ENCODE results near the gene HOXA4. TPM values are rescaled to one million over a fixed set of nuclear protein-coding genes. Genes with fewer than 3 reads are reported as not detected.

HOXA4 gene
- total and polyA plus RNA-seq, 2 of the 8 experiments (the other 6 are each of a cell fraction or from before 2014, with no cell fraction given), result not detected

GRCh38 chr7:27149842-27150567 lies 19.4 kb upstream of the HOXA4 start:
- Histone ChIP-seq H3K9ac (replicated peaks in 1 of 4; ENCODE audit: extremely low read depth in 1 of 4, low read depth in 3 of 4, low read length in 3 of 4) (no peak overlapping the region), H4K20me1 (replicated peaks in 1 of 2; ENCODE audit: control insufficient read depth in 1 of 2, insufficient read depth in 2 of 2, low read length in 2 of 2) (peaks cover 28 to 44% of the 10 kb centered on the region in 2 experiments), H4K8ac (ENCODE audit: extremely low read depth, insufficient read depth, low read length) (no peak overlapping the region), H2AFZ (ENCODE audit: low read length) (no peak overlapping the region), H3K4ac (replicated peaks; ENCODE audit: insufficient read length, low read depth, low read length) (no peak overlapping the region), H3K56ac (replicated peaks; ENCODE audit: insufficient read length, low read depth, low read length) (no peak overlapping the region), H3K27me3 (replicated peaks in 1 of 4; ENCODE audit: control insufficient read depth in 3 of 4, extremely low read depth in 1 of 4, insufficient read depth in 3 of 4, low read length in 3 of 4) (peaks cover 97 to 100% (median 100%) of the 10 kb centered on the region in 4 experiments), H2BK5ac (ENCODE audit: low read depth, low read length) (no peak overlapping the region), H3K36me3 (ENCODE audit: control insufficient read depth in 2 of 4, insufficient read depth in 4 of 4, low read length in 3 of 4) (no peaks in the 10 kb centered on the region; a peak in 1 of 8 replicates), H3K79me2 (ENCODE audit: control insufficient read depth in 1 of 2, insufficient read depth in 2 of 2, low read length in 2 of 2) (no peaks in the 10 kb centered on the region), H2BK20ac (ENCODE audit: low read length) (no peak overlapping the region), H4K5ac (ENCODE audit: insufficient read length, low read depth, low read length) (no peak overlapping the region), H3K4me3 (ENCODE audit: extremely low read depth in 1 of 4, insufficient read depth in 2 of 4, low read depth in 3 of 4, low read length in 4 of 4) (no peak overlapping the region), H3K23me2 (ENCODE audit: low read depth, low read length) (peaks cover 2% of the 10 kb centered on the region; the same call in 1 of the 2 replicates), H4K91ac (replicated peaks; ENCODE audit: insufficient read length, low read length) (no peak overlapping the region), H3K18ac (ENCODE audit: extremely low read depth, low read length) (no peak overlapping the region), H3K79me1 (ENCODE audit: low read depth, low read length) (no peaks in the 10 kb centered on the region), H3K27ac (ENCODE audit: low read depth, low read length) (no peak overlapping the region), H3K23ac (ENCODE audit: insufficient read length) (no peak overlapping the region), H2BK12ac (ENCODE audit: low read depth, low read length) (no peak overlapping the region), H3K14ac (ENCODE audit: insufficient read length) (no peak overlapping the region), H2BK15ac (ENCODE audit: low read length) (no peak overlapping the region), H3K9me3 (ENCODE audit: insufficient read depth in 2 of 2, low read depth in 1 of 2, low read length in 1 of 2) (peaks cover 0 to 3% of the 10 kb centered on the region in 2 experiments; a peak in 1 of 4 replicates), H3K4me1 (replicated peaks in 1 of 4; ENCODE audit: control insufficient read depth in 3 of 4, insufficient read depth in 4 of 4, low read length in 3 of 4) (peaks cover 0 to 6% (median 3%) of the 10 kb centered on the region in 4 experiments; a peak in 3 of 7 replicates), H3K4me2 (ENCODE audit: insufficient read depth in 1 of 2, low read depth in 2 of 2, low read length in 2 of 2) (peak overlapping the region in 1 of 2 experiments; percentile 10; a peak in 1 of 4 replicates), H2AK5ac (ENCODE audit: low read depth, low read length) (no peak overlapping the region), H2BK120ac (replicated peaks; ENCODE audit: low read depth, low read length) (no peak overlapping the region)
- TF ChIP-seq CBX8 (IDR thresholded peaks at IDR 0.05; ENCODE audit: borderline replicate concordance, low read depth, low read length) (peak; percentile 79; the same call in 1 of the 2 replicates), E2F6 (IDR thresholded peaks at IDR 0.05) (no peak), TAF7 (optimal IDR thresholded peaks at IDR 0.05; ENCODE audit: borderline replicate concordance, low read depth, low read length) (no peak), ASH2L (IDR thresholded peaks at IDR 0.05; ENCODE audit: low read length) (no peak), BRCA1 (IDR thresholded peaks at IDR 0.05; ENCODE audit: low read depth, low read length) (no peak)
- ChIA-PET POLR2A (ENCODE audit: partially characterized antibody) (no interaction called here), CTCF (ENCODE audit: partially characterized antibody) (interaction anchor here (0.6 to 12.5 kb wide), 22 partner anchors 9 to 872 kb away, joined by 3 to 123 read pairs (median 5); partner anchors contain the start of genes HOXA1 and HOXA9)
- no peak for DNase-seq (ENCODE audit: low read depth in 1 of 2, low spot score in 2 of 2)
- no peak for FAIRE-seq
- 36% methylated on average over 12 of the region's 13 CpGs; no CpG with 5 or more reads in 1 of the 2 experiments for WGBS, 2 experiments (ENCODE audit: extremely low coverage in 1 of 2, insufficient coverage in 1 of 2, insufficient read length in 1 of 2, insufficient replicate concordance in 2 of 2, low coverage in 1 of 2, low lambda C conversion rate in 2 of 2, missing lambda C conversion rate in 1 of 2)
